Brain microvascular endothelial cell (primary cell): ENCODE measurements around the gene FOXL3.

ENCODE experiments used
- DNase-seq: peaks from one replicate; pipeline ENCODE4 v3.0.0-alpha.2; 2020
- H3K27ac ChIP-seq: fragments of 250-450 bp; sonication (Bioruptor Pico); 2 replicates; pipeline ENCODE4 v1.5.1; 2020; ENCODE audit warnings: mild to moderate bottlenecking, moderate library complexity
- H3K27me3 ChIP-seq: fragments of 250-450 bp; sonication (Bioruptor Pico); replicated peaks from 2 replicates; pipeline ENCODE4 v1.5.1; 2020; ENCODE audit warnings: mild to moderate bottlenecking
- H3K36me3 ChIP-seq: fragments of 250-450 bp; sonication (Bioruptor Pico); replicated peaks from 2 replicates; pipeline ENCODE4 v1.5.1; 2020; ENCODE audit warnings: mild to moderate bottlenecking
- H3K4me3 ChIP-seq: 2 replicates; pipeline ENCODE4 v1.5.1; 2011; ENCODE audit warnings: low read depth, mild to moderate bottlenecking, control low read depth, low read length, moderate library complexity
- in situ Hi-C: cut with HindIII; loops from 2 replicates; pipeline ENCODE4 v1.10.0; 2017; ENCODE audit warnings: low sequenced_read_pairs, low pct_ligation_motif_present
- TF ChIP-seq, protein P1 (sequence below): IDR thresholded peaks from 2 replicates; pipeline ENCODE4 v1.5.1; 2011; ENCODE audit warnings: low read depth, mild to moderate bottlenecking, moderate library complexity, low read length, control low read depth, inconsistent platforms; ENCODE audit errors: missing control alignments

The FOXL3 gene

DNA sequence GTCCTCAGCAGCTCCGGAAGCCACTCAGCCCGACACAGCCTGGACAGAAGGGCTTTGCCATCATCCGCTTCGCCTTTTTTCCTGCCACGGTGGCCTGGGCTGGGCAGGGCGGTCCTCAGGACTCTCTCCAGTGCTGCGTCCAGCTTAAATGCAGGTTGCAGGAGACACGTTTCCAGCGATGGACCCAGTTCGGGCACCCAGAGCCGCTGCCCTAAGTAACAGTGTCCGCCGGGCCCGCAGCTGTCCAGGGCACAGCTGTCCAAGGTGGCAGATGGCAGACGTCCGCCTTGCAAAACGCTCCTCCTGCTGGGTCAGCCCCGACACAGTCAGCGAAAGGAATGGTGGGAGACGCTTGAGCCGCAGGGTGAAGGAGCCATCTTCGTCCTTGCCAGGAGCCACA, 37.0 kb upstream of the FOXL3 start:
- no peaks in the 10 kb centered on the region for H3K27me3 ChIP-seq
- in situ Hi-C loops, result no loop called here
- H3K4me3 ChIP-seq, result no peak overlapping the region
- H3K27ac ChIP-seq, result no peak overlapping the region
- peaks cover 65% of the 10 kb centered on the region for H3K36me3 ChIP-seq
- DNase-seq, result no peak
- TF ChIP-seq, protein P1, sequence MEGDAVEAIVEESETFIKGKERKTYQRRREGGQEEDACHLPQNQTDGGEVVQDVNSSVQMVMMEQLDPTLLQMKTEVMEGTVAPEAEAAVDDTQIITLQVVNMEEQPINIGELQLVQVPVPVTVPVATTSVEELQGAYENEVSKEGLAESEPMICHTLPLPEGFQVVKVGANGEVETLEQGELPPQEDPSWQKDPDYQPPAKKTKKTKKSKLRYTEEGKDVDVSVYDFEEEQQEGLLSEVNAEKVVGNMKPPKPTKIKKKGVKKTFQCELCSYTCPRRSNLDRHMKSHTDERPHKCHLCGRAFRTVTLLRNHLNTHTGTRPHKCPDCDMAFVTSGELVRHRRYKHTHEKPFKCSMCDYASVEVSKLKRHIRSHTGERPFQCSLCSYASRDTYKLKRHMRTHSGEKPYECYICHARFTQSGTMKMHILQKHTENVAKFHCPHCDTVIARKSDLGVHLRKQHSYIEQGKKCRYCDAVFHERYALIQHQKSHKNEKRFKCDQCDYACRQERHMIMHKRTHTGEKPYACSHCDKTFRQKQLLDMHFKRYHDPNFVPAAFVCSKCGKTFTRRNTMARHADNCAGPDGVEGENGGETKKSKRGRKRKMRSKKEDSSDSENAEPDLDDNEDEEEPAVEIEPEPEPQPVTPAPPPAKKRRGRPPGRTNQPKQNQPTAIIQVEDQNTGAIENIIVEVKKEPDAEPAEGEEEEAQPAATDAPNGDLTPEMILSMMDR, result no peak

GRCh38 chr7:253581-254336, 36.2 kb upstream of the FOXL3 start:
- Histone ChIP-seq H3K27ac (no peak overlapping the region), H3K27me3 (no peaks in the 10 kb centered on the region), H3K4me3 (no peak overlapping the region), H3K36me3 (peaks cover 67% of the 10 kb centered on the region)
- TF ChIP-seq, protein P1, result no peak
- DNase-seq, result no peak
- in situ Hi-C loops, result no loop called here

DNA sequence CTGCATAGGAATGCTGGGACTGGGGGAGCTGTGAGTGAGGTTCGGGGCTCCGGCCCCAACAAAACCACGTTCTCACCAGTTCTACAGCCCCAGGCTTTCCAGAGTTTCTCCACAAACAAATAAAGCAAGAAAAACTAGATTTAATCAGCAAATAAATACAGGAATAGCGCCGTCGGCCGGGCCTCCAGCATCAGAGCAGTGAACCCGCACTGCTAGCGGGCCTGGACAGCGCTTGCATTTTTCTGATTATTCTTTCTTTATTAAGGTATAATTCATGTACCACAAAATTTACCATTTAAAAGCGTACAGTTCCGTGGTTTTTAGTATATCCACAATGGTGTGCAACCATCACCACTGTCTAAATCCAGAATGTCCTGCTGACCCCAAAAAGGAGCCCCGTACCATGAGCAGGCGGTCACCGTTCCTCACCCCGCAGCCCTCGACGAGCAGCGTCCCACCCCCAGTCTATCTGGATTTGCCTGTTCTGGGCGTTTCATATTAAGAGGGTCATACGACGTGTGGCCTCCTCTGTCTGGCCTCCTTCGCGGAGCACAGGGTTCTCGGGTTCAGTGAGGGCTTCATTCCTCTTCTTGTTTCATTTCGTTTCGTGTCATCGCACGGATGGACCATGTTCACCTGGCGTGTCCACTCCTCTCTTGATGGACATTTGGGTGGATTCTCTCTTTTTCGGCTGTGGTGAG, 35.5 kb upstream of the FOXL3 start:
- no peak overlapping the region for H3K4me3 ChIP-seq
- peaks cover 66% of the 10 kb centered on the region for H3K36me3 ChIP-seq
- TF ChIP-seq, protein P1, result no peak
- no peak overlapping the region for H3K27ac ChIP-seq
- DNase-seq, result no peak
- in situ Hi-C loops, result no loop called here
- no peaks in the 10 kb centered on the region for H3K27me3 ChIP-seq

GRCh38 chr7:255038-255435, 34.9 kb upstream of the FOXL3 start:
- DNase-seq, result no peak
- H3K27me3 ChIP-seq, result no peaks in the 10 kb centered on the region
- TF ChIP-seq, protein P1, result no peak
- H3K27ac ChIP-seq, result no peak overlapping the region
- H3K4me3 ChIP-seq, result no peak overlapping the region
- H3K36me3 ChIP-seq, result peaks cover 68% of the 10 kb centered on the region
- in situ Hi-C loops, result no loop called here

- no peak overlapping the region for H3K4me3 ChIP-seq
- no peak overlapping the region for H3K27ac ChIP-seq
- in situ Hi-C loops, result no loop called here
- TF ChIP-seq, protein P1, result no peak
- no peaks in the 10 kb centered on the region for H3K27me3 ChIP-seq
- no peak for DNase-seq
- peaks cover 67% of the 10 kb centered on the region for H3K36me3 ChIP-seq
Measured at GRCh38 chr7:255721-256361, 34.1 kb upstream of the FOXL3 start.
